Astrocyte (in vitro differentiated cells and primary cell): ENCODE results near the gene TRMT44.

Source experiments
- EZH2 ChIP-seq: IDR thresholded peaks from 2 replicates; pipeline ENCODE4 v1.6.1; 2012; ENCODE audit warnings: mild to moderate bottlenecking, low read length, inconsistent platforms; ENCODE audit not compliant: insufficient read depth
- TF ChIP-seq, protein P1 (sequence below): IDR thresholded peaks from 2 replicates; pipeline ENCODE4 v1.5.1; 2011; ENCODE audit warnings: low read depth, mild to moderate bottlenecking, inconsistent platforms, low read length, moderate library complexity; ENCODE audit not compliant: insufficient read depth

DNA sequence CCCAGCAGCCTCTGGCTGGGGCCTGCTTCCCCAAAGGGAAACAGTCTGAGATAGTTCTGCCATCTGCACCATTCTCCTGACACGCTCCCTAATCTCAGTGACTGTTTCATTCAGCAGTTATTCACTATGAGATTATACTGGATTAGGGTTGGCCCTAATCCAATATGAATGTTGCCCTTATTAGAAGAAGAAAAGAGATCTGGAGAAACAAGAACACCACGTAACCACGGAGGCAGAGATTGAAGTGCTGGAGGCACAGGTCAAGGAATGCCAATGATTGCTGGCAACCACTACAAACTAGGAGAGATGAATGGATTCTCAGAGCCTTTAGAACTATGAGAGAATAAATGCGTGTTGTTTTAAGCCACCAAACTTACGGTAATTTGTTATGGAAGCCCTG is 7.4 kb upstream of the TRMT44 start:
- TF ChIP-seq, protein P1, sequence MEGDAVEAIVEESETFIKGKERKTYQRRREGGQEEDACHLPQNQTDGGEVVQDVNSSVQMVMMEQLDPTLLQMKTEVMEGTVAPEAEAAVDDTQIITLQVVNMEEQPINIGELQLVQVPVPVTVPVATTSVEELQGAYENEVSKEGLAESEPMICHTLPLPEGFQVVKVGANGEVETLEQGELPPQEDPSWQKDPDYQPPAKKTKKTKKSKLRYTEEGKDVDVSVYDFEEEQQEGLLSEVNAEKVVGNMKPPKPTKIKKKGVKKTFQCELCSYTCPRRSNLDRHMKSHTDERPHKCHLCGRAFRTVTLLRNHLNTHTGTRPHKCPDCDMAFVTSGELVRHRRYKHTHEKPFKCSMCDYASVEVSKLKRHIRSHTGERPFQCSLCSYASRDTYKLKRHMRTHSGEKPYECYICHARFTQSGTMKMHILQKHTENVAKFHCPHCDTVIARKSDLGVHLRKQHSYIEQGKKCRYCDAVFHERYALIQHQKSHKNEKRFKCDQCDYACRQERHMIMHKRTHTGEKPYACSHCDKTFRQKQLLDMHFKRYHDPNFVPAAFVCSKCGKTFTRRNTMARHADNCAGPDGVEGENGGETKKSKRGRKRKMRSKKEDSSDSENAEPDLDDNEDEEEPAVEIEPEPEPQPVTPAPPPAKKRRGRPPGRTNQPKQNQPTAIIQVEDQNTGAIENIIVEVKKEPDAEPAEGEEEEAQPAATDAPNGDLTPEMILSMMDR: no peak
- no peak for TF ChIP-seq EZH2
